Measurements from ENCODE around the gene UMAD1. TPM values are rescaled to one million over a fixed set of nuclear protein-coding genes. Genes with fewer than 3 reads are reported as not detected.

UMAD1 gene
- total RNA-seq, 2 donors from 2014 or later, result 12.9 to 23.9 TPM

DNA sequence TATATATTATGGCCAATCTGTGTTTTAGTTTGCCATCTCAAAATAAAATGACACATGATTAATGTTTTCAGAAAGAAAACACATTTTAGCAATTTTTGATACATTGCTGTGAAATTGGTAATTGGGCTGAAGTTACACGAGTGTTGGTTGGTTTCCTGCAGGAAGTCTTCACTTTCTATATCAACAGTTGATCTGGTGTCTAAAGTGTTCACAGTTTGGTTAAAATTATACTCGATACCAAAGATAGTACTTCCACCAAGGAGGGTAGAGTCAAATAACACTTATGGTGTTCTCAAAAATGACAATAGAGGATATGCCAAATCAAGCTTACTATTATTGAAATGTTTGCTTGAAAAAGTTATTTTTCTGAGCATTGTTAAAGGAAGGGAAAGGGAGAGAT lies 207.7 kb downstream of the UMAD1 start:
- no peak for ATAC-seq (ENCODE audit: insufficient number of reproducible peaks, low FRiP score, low read depth)
- DNase-seq (ENCODE audit: low spot score), result no peak
- no peaks in the 10 kb centered on the region for H3K9me3 ChIP-seq
- H3K27ac ChIP-seq, result no peak overlapping the region
- no peaks in the 10 kb centered on the region for H3K4me1 ChIP-seq (ENCODE audit: control insufficient read depth in 1 of 2, low read depth in 2 of 2)
- H3K36me3 ChIP-seq, result no peaks in the 10 kb centered on the region
- no peaks in the 10 kb centered on the region for H3K27me3 ChIP-seq (replicated peaks; ENCODE audit: insufficient read depth)
- no peak overlapping the region for H3K4me3 ChIP-seq
- TF ChIP-seq, protein P1, sequence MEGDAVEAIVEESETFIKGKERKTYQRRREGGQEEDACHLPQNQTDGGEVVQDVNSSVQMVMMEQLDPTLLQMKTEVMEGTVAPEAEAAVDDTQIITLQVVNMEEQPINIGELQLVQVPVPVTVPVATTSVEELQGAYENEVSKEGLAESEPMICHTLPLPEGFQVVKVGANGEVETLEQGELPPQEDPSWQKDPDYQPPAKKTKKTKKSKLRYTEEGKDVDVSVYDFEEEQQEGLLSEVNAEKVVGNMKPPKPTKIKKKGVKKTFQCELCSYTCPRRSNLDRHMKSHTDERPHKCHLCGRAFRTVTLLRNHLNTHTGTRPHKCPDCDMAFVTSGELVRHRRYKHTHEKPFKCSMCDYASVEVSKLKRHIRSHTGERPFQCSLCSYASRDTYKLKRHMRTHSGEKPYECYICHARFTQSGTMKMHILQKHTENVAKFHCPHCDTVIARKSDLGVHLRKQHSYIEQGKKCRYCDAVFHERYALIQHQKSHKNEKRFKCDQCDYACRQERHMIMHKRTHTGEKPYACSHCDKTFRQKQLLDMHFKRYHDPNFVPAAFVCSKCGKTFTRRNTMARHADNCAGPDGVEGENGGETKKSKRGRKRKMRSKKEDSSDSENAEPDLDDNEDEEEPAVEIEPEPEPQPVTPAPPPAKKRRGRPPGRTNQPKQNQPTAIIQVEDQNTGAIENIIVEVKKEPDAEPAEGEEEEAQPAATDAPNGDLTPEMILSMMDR (IDR thresholded peaks at IDR 0.05), result no peak

DNA sequence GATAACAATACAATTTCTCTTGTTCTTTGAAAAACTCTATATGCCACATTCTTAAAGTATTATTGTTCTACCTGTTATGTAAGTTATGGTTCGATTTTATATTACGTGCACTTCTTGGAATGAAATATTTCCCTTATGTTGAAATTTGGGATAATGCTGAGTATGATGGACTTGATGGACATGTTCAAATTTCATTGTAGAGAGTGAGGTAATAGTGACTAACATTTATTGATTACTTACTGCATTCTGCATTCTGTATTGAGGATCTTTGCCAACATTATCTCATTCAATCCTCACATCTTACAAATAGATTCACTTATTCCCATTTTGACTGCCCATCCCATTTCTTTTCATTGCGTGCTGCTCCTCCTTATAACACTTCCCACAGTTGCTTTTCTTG lies 208.3 kb downstream of the UMAD1 start:
- ATAC-seq (ENCODE audit: insufficient number of reproducible peaks, low FRiP score, low read depth), result no peak

DNA sequence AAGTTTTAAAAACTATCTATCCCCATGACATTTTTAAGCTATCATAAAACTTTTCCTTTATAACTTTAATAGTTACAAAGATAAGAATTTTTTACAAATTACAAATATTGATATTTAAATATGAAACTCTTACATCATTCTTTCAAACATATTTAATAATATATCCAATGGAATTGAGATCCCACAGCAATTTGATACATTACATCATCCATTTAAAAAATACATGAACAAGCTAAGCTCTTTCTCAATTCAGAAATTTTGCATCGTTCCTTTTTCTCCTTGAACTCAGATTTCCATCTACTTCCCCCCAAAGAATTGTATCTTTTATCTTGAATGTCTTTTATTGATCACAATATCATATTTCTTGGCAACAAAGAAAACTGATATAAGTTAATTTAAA lies 209.6 kb downstream of the UMAD1 start:
- TF ChIP-seq, protein P1 (IDR thresholded peaks at IDR 0.05), result no peak
- no peak for DNase-seq (ENCODE audit: low spot score)
- no peak overlapping the region for H3K4me3 ChIP-seq
- H3K4me1 ChIP-seq (ENCODE audit: control insufficient read depth in 1 of 2, low read depth in 2 of 2), result no peaks in the 10 kb centered on the region
- ATAC-seq (ENCODE audit: insufficient number of reproducible peaks, low FRiP score, low read depth), result no peak
- H3K36me3 ChIP-seq, result no peaks in the 10 kb centered on the region
- H3K9me3 ChIP-seq, result peaks cover 5% of the 10 kb centered on the region
- no peaks in the 10 kb centered on the region for H3K27me3 ChIP-seq (replicated peaks; ENCODE audit: insufficient read depth)
- H3K27ac ChIP-seq, result no peak overlapping the region

More for the DNA sequence above, 208.3 kb downstream of the UMAD1 start:
- Histone ChIP-seq H3K4me3 (no peak overlapping the region), H3K27me3 (replicated peaks; ENCODE audit: insufficient read depth) (no peaks in the 10 kb centered on the region), H3K27ac (no peak overlapping the region), H3K9me3 (no peaks in the 10 kb centered on the region), H3K36me3 (no peaks in the 10 kb centered on the region), H3K4me1 (ENCODE audit: control insufficient read depth in 1 of 2, low read depth in 2 of 2) (no peaks in the 10 kb centered on the region)
- TF ChIP-seq, protein P1 (IDR thresholded peaks at IDR 0.05), result no peak
- no peak for DNase-seq (ENCODE audit: low spot score)

DNA sequence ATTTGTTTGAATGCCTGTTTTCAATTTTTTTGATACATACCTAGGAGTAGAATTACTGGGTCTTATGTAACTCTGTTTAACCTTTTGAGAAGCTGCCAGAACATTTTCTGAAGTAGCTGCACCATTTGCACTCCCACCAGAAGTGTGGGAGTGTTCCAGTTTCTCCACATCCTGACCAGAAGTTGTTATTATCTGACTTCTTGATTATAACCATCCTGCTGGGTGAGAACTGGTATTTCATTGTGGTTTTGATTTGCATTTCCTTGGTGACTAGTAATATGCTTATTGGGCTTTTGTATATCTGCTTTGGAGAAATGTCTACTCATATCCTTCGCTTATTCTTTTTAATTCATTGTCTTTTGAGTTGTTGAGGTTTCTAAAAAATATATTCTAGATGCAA lies 210.8 kb downstream of the UMAD1 start:
- H3K4me3 ChIP-seq, result no peak overlapping the region
- no peaks in the 10 kb centered on the region for H3K4me1 ChIP-seq (ENCODE audit: control insufficient read depth in 1 of 2, low read depth in 2 of 2)
- H3K36me3 ChIP-seq, result no peaks in the 10 kb centered on the region
- TF ChIP-seq, protein P1 (IDR thresholded peaks at IDR 0.05), result no peak
- no peak overlapping the region for H3K27ac ChIP-seq
- H3K27me3 ChIP-seq (replicated peaks; ENCODE audit: insufficient read depth), result no peaks in the 10 kb centered on the region
- no peak for DNase-seq (ENCODE audit: low spot score)
- ATAC-seq (ENCODE audit: insufficient number of reproducible peaks, low FRiP score, low read depth), result no peak
- peaks cover 5% of the 10 kb centered on the region for H3K9me3 ChIP-seq

DNA sequence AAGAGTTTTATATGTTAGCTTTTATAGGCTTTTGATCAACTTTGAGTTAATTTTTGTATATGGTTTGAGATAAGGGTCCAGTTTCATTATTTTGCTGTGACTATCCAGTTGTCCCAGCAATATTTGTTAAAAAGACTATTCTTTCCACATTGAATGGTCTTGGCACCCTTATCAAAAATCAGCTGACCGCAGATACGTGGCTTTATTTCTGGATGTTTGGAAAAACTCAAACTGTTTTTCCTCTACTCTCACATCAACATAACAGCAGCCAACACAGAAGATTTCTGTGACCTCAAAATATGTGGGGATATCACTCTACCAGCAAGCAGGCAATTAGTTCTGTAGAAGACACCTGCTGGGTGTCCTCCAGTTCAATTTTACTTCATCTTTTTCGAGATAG lies 211.4 kb downstream of the UMAD1 start:
- TF ChIP-seq, protein P1 (IDR thresholded peaks at IDR 0.05), result no peak
- no peaks in the 10 kb centered on the region for H3K36me3 ChIP-seq
- H3K27ac ChIP-seq, result no peak overlapping the region
- ATAC-seq (ENCODE audit: insufficient number of reproducible peaks, low FRiP score, low read depth) (no peak), DNase-seq (ENCODE audit: low spot score) (no peak)
- no peaks in the 10 kb centered on the region for H3K4me1 ChIP-seq (ENCODE audit: control insufficient read depth in 1 of 2, low read depth in 2 of 2)
- H3K9me3 ChIP-seq, result peaks cover 5% of the 10 kb centered on the region
- no peak overlapping the region for H3K4me3 ChIP-seq
- H3K27me3 ChIP-seq (replicated peaks; ENCODE audit: insufficient read depth), result no peaks in the 10 kb centered on the region
